Measurements from ENCODE around the gene SLC36A4.

DNA sequence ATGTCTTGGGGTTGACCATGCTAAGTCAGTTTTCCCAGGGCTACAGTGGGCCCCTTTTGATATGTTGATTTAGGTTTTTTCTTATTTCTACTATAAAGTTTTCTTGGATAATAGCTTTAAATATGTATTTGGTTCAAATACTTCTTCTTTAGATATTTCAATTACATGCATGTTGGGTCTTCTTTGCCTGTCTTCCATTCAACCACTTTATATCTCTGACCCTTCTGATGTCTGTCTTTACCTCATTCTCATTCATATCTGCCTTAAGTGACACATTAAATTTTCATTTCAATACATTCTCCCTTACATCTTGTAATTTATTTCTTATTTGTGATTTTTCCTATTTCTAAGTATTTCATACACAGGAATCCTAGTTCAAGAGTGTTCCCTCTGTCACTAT is 10.5 kb downstream of the SLC36A4 start:
- TF ChIP-seq, protein P1, sequence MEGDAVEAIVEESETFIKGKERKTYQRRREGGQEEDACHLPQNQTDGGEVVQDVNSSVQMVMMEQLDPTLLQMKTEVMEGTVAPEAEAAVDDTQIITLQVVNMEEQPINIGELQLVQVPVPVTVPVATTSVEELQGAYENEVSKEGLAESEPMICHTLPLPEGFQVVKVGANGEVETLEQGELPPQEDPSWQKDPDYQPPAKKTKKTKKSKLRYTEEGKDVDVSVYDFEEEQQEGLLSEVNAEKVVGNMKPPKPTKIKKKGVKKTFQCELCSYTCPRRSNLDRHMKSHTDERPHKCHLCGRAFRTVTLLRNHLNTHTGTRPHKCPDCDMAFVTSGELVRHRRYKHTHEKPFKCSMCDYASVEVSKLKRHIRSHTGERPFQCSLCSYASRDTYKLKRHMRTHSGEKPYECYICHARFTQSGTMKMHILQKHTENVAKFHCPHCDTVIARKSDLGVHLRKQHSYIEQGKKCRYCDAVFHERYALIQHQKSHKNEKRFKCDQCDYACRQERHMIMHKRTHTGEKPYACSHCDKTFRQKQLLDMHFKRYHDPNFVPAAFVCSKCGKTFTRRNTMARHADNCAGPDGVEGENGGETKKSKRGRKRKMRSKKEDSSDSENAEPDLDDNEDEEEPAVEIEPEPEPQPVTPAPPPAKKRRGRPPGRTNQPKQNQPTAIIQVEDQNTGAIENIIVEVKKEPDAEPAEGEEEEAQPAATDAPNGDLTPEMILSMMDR (conservative IDR thresholded peaks at IDR 0.05; ENCODE audit: low read depth, low read length): no peak
- no peak for TF ChIP-seq EZH2 (IDR thresholded peaks at IDR 0.05; ENCODE audit: borderline replicate concordance, low read depth, low read length, poor library complexity, severe bottlenecking)

Measured in A673 (cell line).